Neural cell (in vitro differentiated cells): ENCODE results near the gene FAM83G.

Source experiments
- CTCF ChIP-seq: fragments of 450-650 bp; IDR thresholded peaks from 2 replicates; pipeline ENCODE4 v1.5.1; 2014; ENCODE audit warnings: antibody characterized with exemption, mild to moderate bottlenecking, moderate library complexity; ENCODE audit not compliant: poor library complexity, severe bottlenecking
- RAD21 ChIP-seq: fragments of 450-650 bp; conservative IDR thresholded peaks from 2 replicates; pipeline ENCODE4 v1.6.1; 2014; ENCODE audit warnings: antibody characterized with exemption, mild to moderate bottlenecking, moderate library complexity
- REST ChIP-seq: IDR thresholded peaks from 2 replicates; pipeline ENCODE4 v1.6.1; 2012; ENCODE audit warnings: borderline replicate concordance

GRCh38 chr17:19013226-19013625, 8.7 kb upstream of the FAM83G start:
- TF ChIP-seq CTCF (no peak), REST (no peak), RAD21 (no peak)
